Measurements from ENCODE around the gene ANXA8L1.

DNA sequence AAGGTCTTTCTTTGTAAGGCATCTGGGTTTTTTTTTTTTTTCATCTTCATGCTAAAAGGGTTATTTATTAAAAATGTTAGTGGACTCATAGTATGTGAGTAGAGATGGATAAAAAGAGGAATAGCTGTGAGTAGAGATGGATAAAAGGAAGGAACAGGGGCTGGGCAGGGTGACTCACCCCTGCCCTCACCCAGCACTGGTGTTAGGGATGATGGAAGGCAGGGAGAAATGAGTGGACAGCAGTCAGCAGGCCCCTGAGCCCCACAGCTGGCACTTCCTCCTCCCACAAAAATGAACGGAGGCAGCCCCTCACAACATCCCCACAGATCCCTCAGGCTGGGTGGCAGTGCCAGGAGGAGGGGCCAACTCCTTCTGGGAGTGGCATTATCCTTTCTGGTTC is 49.5 kb upstream of the ANXA8L1 start:
- TF ChIP-seq, protein P1, sequence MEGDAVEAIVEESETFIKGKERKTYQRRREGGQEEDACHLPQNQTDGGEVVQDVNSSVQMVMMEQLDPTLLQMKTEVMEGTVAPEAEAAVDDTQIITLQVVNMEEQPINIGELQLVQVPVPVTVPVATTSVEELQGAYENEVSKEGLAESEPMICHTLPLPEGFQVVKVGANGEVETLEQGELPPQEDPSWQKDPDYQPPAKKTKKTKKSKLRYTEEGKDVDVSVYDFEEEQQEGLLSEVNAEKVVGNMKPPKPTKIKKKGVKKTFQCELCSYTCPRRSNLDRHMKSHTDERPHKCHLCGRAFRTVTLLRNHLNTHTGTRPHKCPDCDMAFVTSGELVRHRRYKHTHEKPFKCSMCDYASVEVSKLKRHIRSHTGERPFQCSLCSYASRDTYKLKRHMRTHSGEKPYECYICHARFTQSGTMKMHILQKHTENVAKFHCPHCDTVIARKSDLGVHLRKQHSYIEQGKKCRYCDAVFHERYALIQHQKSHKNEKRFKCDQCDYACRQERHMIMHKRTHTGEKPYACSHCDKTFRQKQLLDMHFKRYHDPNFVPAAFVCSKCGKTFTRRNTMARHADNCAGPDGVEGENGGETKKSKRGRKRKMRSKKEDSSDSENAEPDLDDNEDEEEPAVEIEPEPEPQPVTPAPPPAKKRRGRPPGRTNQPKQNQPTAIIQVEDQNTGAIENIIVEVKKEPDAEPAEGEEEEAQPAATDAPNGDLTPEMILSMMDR (IDR thresholded peaks at IDR 0.05), result no peak
- TF ChIP-seq POLR2AphosphoS5 (IDR thresholded peaks at IDR 0.05), result no peak
